Measurements from ENCODE around the gene MYRF.

Gene MYRF

GRCh38 chr11:61776561-61777075 is 24.2 kb downstream of the MYRF start:
- DNase-seq (ENCODE audit: low read depth) = peak; percentile 27

DNA sequence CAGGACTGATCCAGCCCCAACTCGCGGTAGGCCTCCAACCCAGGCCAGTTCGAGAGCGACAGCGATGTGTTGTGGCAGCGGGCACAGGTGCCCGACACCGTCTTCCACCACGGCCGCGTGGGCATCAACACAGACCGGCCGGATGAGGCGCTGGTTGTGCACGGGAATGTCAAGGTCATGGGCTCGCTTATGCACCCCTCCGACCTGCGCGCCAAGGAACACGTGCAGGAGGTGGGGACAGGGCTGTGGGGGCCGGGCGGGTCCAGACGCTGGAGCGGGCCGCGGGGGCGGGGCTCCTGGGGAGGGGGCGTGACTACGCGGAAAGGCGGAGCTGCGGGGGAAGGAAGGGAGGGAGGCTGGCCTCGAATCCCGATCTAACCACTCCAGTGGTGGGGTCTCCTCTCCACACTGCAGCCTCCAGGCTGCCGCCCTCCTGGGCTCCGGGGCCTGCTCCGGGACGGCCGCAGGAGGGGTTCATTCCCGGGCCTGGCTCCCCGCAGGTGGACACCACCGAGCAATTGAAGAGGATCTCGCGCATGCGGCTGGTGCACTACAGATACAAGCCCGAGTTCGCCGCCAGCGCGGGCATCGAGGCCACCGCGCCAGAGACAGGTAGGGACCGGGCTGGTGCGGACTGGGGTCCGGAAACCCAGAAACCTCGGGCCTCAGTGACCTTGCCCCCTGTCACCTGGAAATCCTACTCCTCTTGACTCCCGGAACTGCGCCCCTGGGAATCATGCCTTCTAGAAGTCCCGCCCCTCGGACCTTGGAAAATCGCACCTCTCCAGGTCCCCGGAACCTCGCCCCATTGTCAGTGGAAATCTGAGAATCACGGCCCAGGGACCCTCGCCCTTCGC is 25.0 kb downstream of the MYRF start:
- DNase-seq (ENCODE audit: low read depth) = no peak

DNA sequence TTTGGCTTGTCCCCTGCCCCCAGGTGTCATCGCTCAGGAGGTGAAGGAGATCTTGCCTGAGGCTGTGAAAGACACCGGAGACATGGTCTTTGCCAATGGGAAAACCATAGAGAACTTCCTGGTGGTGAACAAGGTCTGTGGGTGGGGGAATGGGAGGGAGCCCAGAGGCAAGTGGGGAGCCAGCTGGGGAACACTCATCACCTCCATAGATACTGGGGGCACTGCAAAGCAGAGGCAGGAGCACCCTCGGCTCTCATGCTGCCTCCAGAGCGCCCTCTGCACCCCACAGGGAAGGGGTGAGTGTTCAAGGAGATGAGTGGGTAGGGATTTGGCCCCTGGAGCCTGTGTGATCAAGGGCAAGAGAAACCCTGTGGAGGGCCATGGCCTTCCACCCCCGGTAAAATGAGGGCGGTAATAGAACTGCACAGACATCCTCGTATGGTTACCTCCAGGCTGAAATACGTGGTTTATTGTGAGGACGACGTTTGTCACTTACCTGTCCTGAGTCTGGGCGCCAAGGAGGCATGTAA is 26.0 kb downstream of the MYRF start:
- DNase-seq (ENCODE audit: low read depth) = no peak

GRCh38 chr11:61778920-61779650 is 26.6 kb downstream of the MYRF start:
- no peak for DNase-seq (ENCODE audit: low read depth)

DNA sequence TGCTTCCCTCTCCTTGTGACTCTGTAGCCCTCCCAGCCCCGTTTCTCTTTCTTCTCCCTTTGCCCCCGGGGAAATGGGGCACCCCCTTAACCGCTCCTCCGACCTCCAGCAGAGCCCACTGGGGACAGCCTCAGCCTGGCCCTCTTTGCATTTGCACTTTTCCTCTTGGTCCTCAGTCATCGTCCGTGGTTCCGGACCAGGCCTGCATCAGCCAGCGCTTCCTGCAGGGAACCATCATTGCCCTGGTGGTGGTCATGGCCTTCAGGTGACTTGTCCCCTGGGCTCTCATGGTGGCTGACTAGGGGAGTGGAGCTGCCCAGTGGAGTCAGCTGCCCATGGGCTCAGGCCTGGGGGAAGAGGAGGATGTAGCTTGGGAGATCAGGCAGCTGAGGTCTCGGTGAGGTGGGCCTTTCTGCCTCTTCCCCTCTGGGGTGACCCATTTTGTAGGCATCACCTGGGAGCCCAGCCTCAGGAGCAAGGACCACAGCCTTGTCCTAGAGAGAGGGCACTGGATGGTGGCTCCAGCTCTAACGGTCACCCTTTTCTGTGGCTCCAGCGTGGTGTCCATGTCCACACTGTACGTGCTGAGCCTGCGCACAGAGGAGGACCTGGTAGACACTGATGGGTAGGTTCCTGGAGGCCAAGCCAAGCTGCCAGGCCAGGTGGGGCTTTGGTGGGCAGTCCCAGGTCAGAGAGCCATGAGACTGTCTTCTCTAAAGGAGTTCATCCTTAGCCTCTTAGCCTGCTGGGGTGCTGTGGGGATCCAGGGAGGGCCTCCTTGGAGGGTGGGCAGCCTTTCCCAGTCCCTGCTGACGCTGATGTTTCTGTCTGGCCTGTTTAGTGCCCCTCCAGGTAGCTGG is 27.5 kb downstream of the MYRF start:
- DNase-seq (ENCODE audit: low read depth) = no peak

GRCh38 chr11:61780581-61781162 is 28.2 kb downstream of the MYRF start:
- no peak for DNase-seq (ENCODE audit: low read depth)

GRCh38 chr11:61781585-61781984 is 29.1 kb downstream of the MYRF start:
- DNase-seq (ENCODE audit: low read depth) = no peak

- DNase-seq (ENCODE audit: low read depth) = no peak
Measured at GRCh38 chr11:61782299-61782698, 29.9 kb downstream of the MYRF start.

- no peak for DNase-seq (ENCODE audit: low read depth)
Measured at GRCh38 chr11:61782841-61783240, 30.4 kb downstream of the MYRF start.

DNA sequence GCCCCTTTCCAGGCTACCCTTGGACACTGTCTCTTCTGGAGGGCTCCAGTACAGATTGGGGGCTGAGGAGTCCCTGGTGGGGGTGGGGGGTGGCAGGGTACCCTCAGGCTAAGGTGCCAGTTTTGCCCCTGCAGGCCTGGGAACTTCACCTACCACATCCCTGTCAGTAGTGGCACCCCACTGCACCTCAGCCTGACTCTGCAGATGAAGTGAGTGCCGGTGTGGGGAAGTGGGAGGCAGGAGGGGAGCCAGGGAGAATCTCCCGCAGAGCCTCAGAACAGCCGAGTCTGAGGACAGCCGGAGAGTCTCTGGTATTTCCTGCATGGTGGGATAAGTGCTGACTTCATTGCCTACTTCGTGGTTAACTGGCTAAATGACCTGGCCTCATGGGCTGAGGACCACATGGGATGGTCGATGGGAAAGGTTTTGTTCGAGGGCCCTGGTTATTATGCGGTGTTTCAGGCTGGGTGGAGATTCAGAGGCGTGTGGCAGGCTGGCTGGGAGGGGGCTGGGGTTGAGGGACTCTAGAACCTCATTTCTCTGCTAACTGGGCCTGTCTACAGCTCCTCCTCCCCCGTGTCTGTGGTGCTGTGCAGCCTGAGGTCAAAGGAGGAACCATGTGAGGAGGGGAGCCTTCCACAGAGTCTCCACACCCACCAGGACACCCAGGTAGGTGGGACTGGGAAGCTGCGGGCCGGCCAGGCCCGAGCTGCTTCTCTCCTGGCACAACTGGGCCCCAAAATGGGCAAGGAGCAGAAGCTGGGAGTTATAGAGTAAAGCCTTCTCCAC is 31.5 kb downstream of the MYRF start:
- peak; percentile 51 for DNase-seq (ENCODE audit: low read depth)

DNA sequence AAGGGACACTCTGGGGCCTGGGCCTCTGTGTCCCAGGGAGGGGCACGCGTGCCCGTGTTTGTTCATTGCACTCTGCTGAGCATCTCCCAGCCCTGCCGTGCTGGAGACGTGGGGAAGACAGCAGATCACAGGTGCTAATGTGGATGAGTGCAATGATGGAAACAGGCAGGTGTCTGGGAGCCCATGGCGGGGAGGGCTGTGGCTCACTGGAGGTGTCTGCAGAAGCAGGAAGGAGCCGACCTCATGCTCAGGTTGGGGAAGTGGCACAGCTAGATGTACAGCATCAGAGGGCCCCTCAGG is 32.0 kb downstream of the MYRF start:
- DNase-seq (ENCODE audit: low read depth) = no peak

DNA sequence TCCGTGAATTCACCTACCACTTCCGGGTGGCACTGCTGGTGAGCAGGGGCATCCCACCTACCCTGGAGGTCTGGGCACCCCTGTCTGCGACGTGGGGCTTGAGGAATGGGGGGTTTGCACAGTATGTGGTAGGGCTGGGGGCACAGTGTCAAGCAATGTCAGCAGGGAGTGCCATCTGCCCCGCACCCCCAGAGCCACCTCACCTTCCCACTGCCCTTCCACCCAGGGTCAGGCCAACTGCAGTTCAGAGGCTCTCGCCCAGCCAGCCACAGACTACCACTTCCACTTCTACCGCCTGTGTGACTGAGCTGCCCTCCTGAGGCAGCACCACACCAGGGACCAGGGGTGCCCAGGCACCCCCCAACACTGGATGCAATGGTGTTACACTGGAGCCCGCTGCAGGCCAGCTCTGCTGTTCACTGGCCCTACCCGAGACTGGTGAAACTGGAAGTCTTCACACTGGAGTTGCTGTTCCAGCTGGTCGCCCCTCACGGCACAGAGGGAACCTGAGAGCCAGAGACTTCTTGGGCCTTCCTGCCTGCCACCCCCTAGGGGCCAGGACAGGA is 33.5 kb downstream of the MYRF start:
- no peak for DNase-seq (ENCODE audit: low read depth)

DNA sequence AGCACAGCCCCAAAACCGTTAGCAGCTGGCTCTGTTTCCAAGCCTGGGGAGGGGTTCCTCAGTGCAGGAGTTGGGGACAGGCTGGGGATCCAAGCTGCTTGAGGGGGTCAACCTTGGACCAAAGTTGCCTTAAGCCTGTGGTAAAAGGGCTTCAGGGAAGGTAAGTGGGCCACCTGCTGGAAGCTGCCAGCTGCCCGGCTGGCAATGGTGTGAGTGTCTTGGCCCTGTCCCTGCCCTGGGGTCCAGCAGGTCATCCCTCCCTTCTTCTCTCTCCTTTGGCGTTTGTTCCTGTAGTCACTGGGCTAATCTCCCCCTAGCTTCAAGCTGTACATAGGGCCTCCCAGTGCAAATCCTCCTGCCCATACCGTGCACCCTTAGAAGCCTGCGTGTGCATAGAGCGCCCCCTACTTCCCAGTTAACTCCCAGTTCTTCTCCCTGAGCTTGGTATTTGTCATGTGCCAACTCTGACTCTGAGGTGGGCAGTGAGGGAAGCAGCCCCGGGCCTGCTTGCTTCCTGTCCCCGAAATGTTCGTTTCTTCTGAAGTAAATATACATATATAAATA is 35.6 kb downstream of the MYRF start:
- no peak for DNase-seq (ENCODE audit: low read depth)

DNA sequence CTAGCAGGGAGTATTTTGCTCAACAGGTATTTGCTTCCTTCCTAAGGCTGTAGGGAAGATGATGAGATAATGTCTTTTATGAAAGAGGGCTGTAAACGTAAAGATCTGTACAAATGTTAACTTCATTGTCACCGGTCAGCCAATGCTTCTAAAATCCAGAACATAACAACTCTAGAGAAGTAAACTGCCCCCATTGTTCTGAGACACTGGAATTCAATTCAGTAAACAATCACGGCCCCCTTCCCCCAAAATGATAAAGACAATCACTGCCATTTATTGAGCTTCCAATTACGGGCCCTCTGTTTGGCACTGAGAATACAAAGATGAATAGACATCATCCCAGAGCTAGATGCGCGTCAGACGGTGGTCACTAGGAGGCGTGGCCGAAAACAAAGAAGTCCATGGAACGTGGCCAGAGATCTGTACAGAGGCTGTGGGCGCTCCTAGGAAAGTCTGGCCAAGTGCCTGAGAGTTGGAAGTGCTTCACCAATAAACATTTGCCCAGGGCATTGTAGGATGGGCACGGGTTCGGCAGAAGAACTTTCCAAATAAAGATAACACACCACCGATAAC is 39.4 kb downstream of the MYRF start:
- peak; percentile 76 for DNase-seq (ENCODE audit: low read depth)

DNA sequence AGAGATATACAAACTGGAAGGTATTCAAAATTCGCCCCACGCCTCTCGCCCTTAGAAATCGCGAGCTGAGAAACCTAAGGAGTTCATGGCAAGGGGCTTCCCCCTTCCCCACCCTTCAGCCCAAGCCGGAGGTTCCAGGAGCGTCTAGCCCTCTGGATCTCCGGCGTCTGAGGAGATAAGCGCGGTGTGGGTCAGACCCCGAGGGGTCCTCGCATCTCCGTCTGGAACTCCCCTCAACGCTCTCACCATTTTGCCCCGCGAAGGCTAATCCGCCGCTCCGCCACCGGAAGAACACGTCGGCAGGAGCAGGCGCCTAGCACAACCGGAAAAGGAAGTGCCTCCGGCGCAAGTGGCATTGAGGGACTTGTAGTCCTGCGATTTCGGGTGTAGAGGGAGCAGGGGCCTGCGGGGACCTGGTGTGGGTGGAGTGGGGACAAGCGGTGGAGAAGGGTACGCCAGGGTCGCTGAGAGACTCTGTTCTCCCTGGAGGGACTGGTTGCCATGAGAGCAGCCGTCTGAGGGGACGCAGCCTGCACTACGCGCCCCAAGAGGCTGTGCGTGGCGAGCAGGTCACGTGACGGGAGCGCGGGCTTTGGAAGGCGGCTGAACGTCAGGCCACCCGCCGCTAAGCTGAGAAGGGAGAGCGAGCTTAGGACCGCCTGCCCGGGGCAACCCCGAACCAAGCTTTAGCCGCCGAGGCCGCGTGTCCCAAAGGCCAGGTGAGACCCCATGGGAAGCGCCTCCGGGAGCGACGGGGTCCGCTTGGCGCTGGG is 40.1 kb downstream of the MYRF start, which contains the start of the genes FEN1 and TMEM258:
Gene FEN1 (plus strand): TSS at position 602 of the 773 bp plus-strand sequence. CDS start 2,451 bp downstream, outside the sequence.
Gene TMEM258 (minus strand): TSS at position 290 of the 773 bp plus-strand sequence. CDS start 41 bp downstream, at position 249.
- peak; percentile 82 for DNase-seq (ENCODE audit: low read depth)

DNA sequence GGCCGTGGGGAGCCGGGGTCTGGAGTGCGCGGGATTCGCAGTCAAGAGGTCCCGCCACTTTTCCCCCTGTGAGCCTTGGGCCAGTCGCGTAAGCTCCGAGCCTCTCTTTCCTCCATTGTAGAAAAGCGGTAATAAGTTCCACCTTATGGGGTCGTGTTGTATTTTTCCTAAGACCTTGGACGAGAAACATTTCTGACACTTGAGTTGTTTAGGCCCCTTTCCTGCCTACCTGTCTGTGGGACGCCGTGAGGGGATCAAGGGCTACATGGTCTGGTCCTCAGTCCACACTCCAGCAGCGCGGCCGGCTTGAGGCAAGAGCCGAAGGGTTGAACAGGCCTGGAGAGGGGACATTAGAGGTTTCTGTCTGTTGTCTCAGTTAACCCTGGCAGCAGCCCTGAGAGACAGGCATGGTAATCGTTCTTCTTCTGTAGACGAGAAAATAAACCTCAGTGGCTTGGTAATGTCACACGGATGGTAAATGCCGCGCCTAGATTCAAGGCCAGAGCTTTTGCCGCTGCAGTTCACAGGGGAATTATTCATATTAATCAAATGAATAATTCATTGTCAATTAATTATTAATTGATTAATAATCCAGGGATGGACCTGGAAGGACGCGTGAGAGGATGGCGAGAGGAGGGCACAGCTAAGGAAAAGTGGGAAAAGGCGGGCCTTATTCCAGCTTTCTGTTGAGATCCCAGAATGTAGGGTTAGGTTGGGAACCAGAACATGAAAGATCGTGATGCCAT is 40.8 kb downstream of the MYRF start:
- DNase-seq (ENCODE audit: low read depth) = no peak

- no peak for DNase-seq (ENCODE audit: low read depth)
Measured at GRCh38 chr11:61793829-61794204, 41.4 kb downstream of the MYRF start.

- DNase-seq (ENCODE audit: low read depth) = no peak
Measured at GRCh38 chr11:61794579-61794978, 42.1 kb downstream of the MYRF start.

Measured in non-pigmented ciliary epithelial cell (primary cell).